Cerebellar cortex (tissue), 1 donor: ENCODE results near the gene STAU1.
A peak's percentile ranks its signal among the peaks of the same experiment; 100 is the strongest.
"Not testable (repeated sequence)": the region's sequence is repeated elsewhere in the genome, so short reads cannot be mapped to it uniquely, and the experiment has no call there.

Experiments used
- DNase-seq: peaks from one replicate; pipeline ENCODE4 v3.0.0-alpha.2; 2015; ENCODE audit warnings: low spot score

The STAU1 gene

GRCh38 chr20:49166534-49167449 is 21.3 kb downstream of the STAU1 start:
- no peak for DNase-seq

GRCh38 chr20:49165611-49166010 is 22.5 kb downstream of the STAU1 start:
- DNase-seq, result no peak

GRCh38 chr20:49163696-49164095 is 24.4 kb downstream of the STAU1 start:
- DNase-seq, result no peak

GRCh38 chr20:49161428-49162152 is 26.5 kb downstream of the STAU1 start:
- no peak for DNase-seq

- no peak for DNase-seq
Measured at GRCh38 chr20:49160057-49160929, 27.8 kb downstream of the STAU1 start.

GRCh38 chr20:49157146-49157545 is 31.0 kb downstream of the STAU1 start:
- DNase-seq, result no peak

GRCh38 chr20:49156481-49156880 is 31.7 kb downstream of the STAU1 start:
- no peak for DNase-seq

GRCh38 chr20:49151436-49151835 is 36.7 kb downstream of the STAU1 start:
- no peak for DNase-seq

GRCh38 chr20:49149281-49150045 is 38.7 kb downstream of the STAU1 start:
- no peak for DNase-seq

GRCh38 chr20:49148601-49149000 is 39.5 kb downstream of the STAU1 start:
- no peak for DNase-seq

- DNase-seq, result no peak
Measured at GRCh38 chr20:49147296-49147695, 40.8 kb downstream of the STAU1 start.

- no peak for DNase-seq
Measured at GRCh38 chr20:49146442-49147225, 41.5 kb downstream of the STAU1 start.

GRCh38 chr20:49140834-49141233 is 47.3 kb downstream of the STAU1 start:
- no peak for DNase-seq

GRCh38 chr20:49140411-49140810 is 47.7 kb downstream of the STAU1 start:
- no peak for DNase-seq

- DNase-seq, result no peak
Measured at GRCh38 chr20:49138431-49138830, 49.7 kb downstream of the STAU1 start.

- DNase-seq, result no peak
Measured at GRCh38 chr20:49136817-49137571, 51.1 kb downstream of the STAU1 start.

- not testable (repeated sequence) for DNase-seq
Measured at GRCh38 chr20:49134797-49135196, 53.3 kb downstream of the STAU1 start.

GRCh38 chr20:49133571-49133970 is 54.6 kb downstream of the STAU1 start:
- DNase-seq, result no peak

- DNase-seq, result peak; percentile 89
Measured at GRCh38 chr20:49132995-49133478, 55.1 kb downstream of the STAU1 start.

- DNase-seq, result no peak
Measured at GRCh38 chr20:49123982-49124381, 64.2 kb downstream of the STAU1 start.
